ENCODE data around the gene CTLA4.

CTLA4 gene

GRCh38 chr2:203824057-203824456, 43.5 kb upstream of the CTLA4 start:
- TF ChIP-seq CTCF (IDR thresholded peaks at IDR 0.05; ENCODE audit: low read depth, low read length, missing control alignments) = no peak
- DNase-seq (ENCODE audit: extremely low read depth, low read depth) = no peak

GRCh38 chr2:203824603-203825002, 43.0 kb upstream of the CTLA4 start:
- TF ChIP-seq CTCF (IDR thresholded peaks at IDR 0.05; ENCODE audit: low read depth, low read length, missing control alignments) = no peak
- H3K4me3 ChIP-seq (replicated peaks; ENCODE audit: low read depth, low read length) = no peak overlapping the region
- DNase-seq (ENCODE audit: extremely low read depth, low read depth) = no peak

More at GRCh38 chr2:203824057-203824456, 43.5 kb upstream of the CTLA4 start:
- H3K4me3 ChIP-seq (replicated peaks; ENCODE audit: low read depth, low read length) = no peak overlapping the region

GRCh38 chr2:203826704-203827103, 40.9 kb upstream of the CTLA4 start:
- TF ChIP-seq CTCF (IDR thresholded peaks at IDR 0.05; ENCODE audit: low read depth, low read length, missing control alignments) = no peak
- H3K4me3 ChIP-seq (replicated peaks; ENCODE audit: low read depth, low read length) = no peak overlapping the region
- no peak for DNase-seq (ENCODE audit: extremely low read depth, low read depth)

- no peak for TF ChIP-seq CTCF (IDR thresholded peaks at IDR 0.05; ENCODE audit: low read depth, low read length, missing control alignments)
- no peak overlapping the region for H3K4me3 ChIP-seq (replicated peaks; ENCODE audit: low read depth, low read length)
- DNase-seq (ENCODE audit: extremely low read depth, low read depth) = no peak
Observed at GRCh38 chr2:203830304-203831055, 37.1 kb upstream of the CTLA4 start.

GRCh38 chr2:203835420-203835819, 32.2 kb upstream of the CTLA4 start:
- no peak for TF ChIP-seq CTCF (IDR thresholded peaks at IDR 0.05; ENCODE audit: low read depth, low read length, missing control alignments)
- H3K4me3 ChIP-seq (replicated peaks; ENCODE audit: low read depth, low read length) = no peak overlapping the region
- DNase-seq (ENCODE audit: extremely low read depth, low read depth) = no peak

- H3K4me3 ChIP-seq (replicated peaks; ENCODE audit: low read depth, low read length) = no peak overlapping the region
- TF ChIP-seq CTCF (IDR thresholded peaks at IDR 0.05; ENCODE audit: low read depth, low read length, missing control alignments) = no peak
- no peak for DNase-seq (ENCODE audit: extremely low read depth, low read depth)
Observed at GRCh38 chr2:203835892-203836800, 31.4 kb upstream of the CTLA4 start.
